IPS DF 19.7 (cell line): Measurements from ENCODE around the gene MDH2.
"Not testable (repeated sequence)": the region's sequence is repeated elsewhere in the genome, so short reads cannot be mapped to it uniquely, and the experiment has no call there.

Experiments used
- DNase-seq: peaks from one replicate; pipeline ENCODE4 v3.0.0-alpha.2; 2013; ENCODE audit warnings: low read depth, low spot score

MDH2 gene

DNA sequence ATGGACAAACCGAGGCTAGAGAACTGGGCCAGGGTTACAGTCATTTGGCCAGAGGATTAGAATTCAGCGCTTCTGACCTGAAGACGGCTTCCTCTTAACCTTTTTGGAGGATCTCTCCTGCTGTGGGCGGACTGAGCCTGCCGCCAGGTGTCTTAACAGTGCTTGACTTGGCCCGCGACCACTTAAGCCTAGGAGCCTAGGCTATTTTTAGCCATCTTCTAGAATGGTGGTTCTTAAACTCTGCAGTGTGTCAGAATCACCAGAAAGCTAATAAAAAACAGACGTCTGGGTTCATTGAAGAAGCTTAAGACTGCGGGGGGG, 722 bp downstream of the MDH2 start:
- DNase-seq: no peak

DNA sequence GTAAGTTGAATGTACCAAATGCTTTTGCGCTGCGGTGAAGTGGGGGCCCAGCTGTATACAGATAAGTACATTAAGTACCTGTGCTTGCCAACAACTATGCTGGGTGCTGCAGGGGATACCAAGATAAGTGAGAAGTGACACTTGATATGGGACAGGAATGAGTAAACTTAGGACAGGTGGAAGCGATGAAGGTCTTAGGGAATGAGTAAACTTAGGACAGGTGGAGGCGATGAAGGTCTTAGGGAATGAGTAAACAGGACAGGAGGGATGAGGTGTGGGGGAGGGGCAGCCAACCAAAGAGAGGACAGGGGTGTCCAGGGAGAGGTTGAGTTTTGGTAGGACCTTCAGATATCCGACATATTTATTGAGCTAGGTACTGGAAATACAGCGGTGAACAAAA, 1.4 kb downstream of the MDH2 start:
- no peak for DNase-seq

DNA sequence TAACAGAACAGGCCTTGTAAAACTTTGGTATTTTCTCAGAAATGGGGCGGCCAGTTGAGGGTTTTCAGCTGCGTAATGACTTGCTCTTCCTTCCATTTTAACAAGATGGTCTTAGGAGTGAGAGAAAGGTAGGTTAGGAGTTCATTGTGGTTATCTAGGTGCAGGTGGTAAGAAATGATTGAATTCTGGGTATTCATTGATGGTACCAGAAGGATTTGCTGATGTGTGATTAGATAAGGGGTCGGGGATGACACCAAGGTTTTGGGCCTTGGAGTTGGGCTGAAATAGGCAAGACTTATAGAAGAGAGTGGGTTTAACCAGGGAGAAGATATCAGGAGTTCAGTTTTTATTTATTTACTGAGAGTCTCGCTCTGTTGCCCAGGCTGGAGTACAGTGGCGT, 2.6 kb downstream of the MDH2 start:
- no peak for DNase-seq

DNA sequence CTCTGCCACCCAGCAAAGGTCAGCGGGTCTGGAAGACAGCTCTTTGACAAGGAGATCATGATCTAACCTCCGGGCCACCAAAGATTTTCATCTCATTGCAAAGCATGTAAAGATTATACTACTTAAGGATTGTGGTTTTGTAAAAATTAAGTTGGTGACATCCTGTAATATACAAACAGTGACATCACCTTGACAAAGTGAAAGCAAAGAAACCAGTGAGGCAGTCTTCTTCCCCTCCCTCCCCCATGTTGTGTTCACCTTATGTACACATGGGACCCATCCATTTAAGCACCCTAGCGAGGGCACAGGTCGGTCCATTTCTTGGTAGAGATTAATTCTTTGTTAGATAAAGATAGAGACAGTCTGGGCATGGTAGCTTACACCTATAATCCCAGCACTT, 3.9 kb downstream of the MDH2 start:
- no peak for DNase-seq

DNA sequence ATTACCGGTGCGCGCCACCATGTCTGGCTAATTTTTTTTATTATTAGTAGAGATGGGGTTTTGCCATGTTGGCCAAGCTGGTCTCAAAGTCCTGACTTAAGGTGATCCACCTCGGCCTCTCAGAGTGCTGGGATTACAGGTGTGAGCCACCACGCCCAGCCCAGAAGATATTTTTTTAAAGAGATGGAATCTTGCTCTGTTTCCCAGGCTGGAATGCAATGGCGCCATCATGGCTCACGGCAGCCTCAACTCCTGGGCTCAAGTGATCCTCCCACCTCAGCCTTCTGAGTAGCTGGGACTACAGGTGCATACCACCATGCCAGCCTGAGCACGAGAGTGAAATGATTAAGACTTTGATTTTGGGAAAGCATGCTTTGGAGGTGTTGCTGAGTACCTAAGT, 4.8 kb downstream of the MDH2 start:
- not testable (repeated sequence) for DNase-seq

DNA sequence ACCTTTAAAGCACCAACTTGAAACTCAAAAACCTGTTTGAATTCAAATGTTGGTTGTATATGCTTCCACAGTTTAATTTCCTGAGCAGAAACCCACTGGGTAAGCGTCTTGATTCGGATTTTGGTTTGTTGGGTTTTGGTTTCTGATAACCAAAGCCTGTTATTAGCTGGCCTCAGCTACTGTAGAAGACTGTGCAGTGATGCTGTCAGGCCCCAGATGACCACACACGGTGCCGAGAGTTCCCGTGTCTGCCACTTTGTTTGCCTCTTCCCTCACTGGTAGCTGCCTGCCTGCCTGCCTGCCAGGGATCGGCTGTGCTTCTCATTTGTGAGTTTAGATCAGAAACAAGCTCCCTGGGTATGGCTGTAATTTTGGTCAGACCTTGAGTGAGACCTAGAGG, 5.6 kb downstream of the MDH2 start:
- DNase-seq: no peak

DNA sequence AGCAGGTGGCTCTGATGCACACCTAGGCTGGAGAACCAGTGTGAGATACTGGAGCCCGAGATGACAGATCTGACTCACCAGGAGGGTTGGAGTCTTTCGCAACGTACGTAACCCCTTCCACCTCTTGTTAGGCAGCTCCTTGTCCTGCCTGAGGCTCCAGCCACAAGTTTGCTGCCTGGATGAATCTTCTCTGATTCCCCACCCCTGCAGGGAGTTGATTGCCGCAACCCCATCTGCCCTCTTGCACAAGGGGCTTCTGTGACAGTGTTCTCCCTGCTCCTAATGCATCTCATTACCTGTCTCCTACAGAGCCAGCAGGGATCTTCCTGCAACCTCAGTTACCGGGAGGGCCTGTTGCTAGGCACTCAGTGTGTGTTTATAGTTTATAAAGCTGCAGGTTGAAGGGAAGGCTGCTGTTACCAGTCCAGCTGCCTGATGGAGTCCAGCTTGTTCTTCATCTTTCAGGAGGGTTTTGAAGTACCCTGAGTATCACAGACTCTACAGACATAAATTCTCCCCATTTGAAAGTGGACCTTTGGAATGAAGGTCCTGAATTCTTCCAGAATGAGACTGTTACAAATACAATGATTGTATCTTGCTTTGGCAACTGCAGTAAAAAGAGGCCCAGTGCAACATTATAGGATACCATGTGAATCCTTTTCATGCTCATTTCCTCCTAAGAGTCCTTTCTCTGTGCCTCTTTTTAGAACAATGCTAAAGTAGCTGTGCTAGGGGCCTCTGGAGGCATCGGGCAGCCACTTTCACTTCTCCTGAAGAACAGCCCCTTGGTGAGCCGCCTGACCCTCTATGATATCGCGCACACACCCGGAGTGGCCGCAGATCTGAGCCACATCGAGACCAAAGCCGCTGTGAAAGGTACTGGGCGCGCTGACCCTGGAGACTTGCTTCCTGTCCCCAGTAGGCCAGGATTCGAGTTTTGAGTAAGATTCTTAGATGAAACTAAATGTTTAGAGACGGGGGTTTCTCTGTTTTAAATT, 6.5 kb downstream of the MDH2 start:
- no peak for DNase-seq

DNA sequence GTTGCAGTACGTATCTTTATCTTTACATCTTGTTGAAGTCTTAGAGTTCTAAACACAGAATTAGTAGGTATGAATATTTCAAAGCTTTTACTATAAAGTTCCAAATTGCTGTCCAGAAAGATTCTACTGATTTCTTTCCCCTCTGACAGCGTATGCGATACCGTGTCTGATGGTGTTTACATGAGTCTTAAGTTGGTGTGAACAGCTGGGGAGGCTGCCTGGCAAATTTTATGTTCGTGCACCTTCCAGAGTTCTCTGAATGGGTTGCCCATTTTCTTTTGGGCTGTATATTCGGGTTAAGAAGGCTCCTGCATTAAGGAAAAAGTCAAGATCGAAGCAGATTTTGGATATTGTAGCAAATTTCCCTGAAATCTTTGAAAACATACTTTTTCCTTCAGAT, 8.3 kb downstream of the MDH2 start:
- DNase-seq: no peak

DNA sequence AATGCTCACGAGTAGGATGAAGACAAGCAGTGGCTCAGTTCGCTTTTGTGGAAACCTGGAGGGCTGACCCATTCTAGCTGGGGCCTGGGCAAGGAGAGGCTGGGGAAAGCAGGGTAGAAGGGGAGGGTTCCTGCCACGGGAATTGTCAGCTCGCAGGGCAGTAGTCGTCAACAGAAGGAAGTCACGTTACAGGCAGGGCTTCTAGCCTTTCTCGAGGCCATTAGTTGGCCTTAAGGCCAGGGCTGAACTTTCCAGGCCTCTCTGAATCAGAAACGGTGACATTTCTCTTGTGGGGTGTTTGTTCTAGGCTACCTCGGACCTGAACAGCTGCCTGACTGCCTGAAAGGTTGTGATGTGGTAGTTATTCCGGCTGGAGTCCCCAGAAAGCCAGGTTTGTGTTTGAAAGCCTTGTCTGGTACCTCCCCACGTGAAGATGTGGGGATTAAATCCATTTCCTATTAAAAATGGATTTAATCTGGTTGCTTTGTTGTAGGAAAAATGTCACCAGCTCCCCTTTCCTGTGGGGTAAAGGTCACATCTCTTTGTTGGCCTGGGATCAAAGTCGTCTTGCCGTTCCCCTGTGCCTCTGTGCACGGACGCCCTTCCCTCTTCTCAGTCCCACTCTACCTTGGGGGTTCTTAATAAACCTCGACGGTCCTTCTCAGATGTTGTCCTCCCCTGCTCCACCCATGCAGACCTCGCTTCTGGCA, 9.4 kb downstream of the MDH2 start:
- DNase-seq: no peak

DNA sequence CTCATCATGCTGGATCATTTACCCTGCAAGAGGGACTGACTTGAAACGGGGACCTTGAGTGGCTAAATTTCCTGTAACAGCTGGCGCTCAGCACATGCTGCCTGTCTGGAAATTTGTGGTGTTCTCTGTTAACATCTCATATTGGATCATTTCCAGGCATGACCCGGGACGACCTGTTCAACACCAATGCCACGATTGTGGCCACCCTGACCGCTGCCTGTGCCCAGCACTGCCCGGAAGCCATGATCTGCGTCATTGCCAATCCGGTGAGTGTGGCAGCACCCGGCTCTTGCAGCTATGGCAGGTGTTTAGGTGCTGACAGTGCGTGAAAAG, 9.9 kb downstream of the MDH2 start:
- DNase-seq: no peak

DNA sequence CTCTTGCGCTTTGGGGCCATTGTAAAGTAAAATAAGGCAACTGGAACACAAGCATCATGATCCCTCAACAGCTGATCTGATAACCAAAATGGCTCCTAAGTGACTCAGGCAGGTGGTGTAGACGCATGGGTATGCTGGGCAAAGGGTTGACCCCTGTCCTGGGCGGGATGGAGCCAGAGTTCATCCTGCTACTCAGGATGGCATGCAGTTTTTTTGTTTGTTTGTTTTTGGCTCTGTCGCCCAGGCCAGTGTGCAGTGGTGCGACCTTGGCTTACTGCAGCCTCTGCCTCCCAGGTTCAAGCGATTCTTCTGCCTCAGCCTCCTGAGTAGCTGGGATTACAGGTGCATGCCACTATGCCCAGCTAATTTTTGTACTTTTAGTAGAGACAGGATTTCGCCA, 10.8 kb downstream of the MDH2 start:
- DNase-seq: not testable (repeated sequence)

DNA sequence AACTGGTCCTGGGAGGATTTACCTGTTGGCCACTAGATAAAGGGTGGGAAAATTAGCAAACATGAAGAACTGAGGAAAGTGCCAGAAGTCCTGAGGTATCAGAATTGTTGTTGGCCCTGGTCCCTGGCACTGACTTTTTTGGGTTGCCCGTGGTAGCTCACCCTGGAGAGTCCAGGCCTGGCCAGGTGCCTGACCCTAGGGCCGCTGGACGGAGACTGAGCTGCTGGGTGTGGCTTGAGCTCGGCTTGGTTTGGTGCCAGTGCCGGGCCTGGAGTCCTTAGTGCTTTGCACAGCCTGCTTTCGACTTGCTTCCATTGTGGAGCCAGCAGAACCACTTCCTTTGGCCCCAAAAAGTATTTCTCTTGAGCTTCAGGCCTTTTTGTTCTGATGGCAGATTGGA, 12.9 kb downstream of the MDH2 start:
- no peak for DNase-seq

DNA sequence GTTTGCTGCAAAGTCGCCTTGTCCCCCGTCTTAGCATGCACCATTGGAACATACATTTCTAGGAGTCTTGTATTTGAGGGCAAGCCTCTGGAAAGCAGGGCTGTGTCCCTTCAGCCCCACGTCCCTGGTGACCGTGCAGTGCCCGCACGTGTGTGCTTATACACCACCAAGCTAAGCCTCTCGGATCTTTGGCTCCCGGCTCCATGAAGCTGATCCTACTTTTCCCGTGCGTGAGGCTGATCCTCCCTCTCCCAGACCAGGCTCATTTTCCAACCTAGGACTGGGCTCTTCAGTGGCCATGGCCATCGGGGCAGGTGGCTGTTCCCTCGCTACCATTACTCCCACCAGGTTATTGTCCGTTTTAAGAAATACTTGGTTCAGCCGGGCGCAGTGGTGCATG, 14.3 kb downstream of the MDH2 start:
- no peak for DNase-seq

DNA sequence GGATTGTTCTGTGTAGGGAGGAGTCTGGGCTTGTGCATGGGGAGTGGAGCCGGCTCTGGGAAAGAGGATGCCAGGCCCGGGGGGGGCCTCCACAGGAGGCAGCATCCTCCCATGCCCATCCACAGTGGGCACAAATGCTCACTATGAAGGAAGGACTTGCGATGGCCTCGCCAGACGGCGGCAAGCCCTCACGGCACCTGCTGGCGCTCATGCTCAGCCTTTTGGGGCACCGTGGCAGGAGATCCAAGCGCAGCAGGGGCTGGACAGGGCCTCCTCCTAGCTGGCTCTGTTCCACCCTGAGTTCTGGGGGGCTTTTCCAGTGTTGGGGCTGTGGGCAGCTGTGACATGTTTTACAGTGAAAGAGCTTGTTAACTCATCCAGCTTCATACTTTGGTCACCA, 15.2 kb downstream of the MDH2 start:
- no peak for DNase-seq

DNA sequence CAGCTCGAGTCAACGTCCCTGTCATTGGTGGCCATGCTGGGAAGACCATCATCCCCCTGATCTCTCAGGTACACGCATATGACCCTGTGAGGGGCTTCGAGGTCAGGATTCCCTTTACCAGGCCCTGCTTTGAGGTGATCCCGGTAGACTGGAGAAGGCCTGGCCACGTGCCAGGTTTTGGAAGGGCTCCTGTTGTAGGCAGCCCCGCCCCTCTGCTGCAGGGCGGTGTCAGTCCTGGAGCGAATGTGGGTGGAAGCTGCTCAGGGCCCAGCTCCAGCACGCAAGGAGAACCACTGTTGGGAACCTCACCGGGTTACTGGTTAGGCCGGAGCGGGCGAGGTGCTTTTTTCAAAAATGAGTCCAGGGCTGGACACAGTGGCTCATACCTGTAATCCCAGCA, 15.6 kb downstream of the MDH2 start:
- no peak for DNase-seq

DNA sequence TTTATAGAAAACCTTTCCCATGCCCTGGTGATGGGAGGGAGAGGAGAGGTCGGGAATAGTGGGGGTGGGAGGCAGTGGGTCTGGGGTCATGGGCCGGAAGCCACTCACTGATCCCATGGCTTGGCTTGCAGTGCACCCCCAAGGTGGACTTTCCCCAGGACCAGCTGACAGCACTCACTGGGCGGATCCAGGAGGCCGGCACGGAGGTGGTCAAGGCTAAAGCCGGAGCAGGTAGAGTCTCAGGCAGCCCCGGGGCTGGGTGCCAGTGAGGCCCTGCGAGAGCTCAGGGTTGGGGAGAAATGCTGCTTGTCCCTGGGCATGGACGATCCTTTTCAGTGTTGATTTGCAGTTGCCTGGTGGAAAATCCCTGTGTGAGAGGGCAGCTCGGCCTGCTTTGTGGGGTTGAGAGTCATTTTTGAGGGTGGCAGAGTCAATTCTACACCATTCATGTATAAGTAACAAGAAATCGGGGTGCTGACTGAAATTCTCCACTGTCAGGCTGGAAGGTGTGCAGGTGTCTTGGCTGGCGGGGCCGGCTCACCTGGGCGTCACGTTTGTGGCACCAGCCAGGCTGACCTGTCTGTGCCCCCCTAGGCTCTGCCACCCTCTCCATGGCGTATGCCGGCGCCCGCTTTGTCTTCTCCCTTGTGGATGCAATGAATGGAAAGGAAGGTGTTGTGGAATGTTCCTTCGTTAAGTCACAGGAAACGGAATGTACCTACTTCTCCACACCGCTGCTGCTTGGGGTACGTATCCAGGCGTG, 16.5 kb downstream of the MDH2 start:
- DNase-seq: no peak

DNA sequence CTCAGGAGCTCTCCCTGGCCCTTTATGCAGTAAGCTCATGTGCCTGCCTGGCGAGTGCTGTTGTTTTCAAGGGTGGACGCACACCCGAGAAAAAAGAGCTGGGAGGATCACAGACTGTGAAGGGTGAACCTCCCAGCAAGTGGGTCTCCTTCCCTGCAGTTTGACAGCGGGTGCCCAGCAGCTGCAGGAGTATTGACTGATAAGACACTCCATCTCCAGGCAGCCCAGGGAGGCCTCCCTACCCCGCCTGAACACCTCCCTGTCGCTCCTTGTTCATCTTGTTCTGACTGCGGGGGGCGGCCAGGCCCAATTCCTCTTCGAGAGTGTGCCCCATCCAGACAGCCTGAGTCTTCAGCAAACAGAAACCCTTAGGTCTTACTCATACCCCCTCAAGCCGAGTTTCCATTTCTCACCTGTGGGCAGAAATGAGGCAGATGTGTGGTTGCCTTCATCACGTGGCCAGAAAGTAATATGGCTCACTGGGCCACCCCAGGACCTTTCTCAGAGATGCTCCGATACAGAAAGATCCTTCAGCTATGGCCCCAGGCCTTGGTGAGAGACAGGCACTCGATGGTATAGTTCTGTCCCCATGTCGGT, 17.2 kb downstream of the MDH2 start:
- DNase-seq: no peak

DNA sequence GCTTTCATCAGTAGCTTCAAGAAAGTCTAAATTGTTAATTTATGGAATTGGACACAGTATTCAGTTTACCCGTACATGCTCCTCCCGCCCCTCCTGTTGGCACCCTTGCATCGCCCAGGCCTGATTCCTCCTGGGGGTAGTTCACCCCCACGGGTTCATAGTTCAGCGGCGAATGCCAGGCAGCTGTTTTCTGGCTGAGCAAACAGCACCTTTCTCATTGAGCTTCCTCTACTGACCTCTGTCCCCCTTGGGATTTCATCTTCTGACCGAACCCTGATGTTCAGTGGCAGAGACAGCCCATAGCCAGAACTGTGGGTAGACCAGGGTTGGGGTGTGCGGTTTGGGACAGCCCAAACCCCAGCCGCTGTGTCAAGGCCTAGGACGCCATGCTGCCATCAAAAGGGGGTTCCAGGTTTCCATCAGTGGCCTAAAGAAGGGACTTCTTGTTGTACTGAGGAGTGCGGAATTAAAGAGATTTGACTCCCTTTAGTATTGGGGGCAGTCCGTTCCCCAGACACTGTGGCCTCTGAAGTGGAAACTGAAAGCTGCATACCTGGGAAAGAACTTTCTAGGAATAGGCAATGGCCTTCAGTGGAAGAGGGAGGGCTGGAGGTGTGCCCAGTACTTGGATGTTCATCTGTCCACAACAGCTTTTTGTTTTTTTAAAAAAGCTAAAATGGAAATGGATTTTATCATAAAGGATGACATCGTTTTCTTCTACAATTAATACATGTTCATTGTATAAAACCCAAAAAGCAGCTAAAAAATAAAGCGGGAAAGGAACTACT, 19.0 kb downstream of the MDH2 start:
- no peak for DNase-seq

DNA sequence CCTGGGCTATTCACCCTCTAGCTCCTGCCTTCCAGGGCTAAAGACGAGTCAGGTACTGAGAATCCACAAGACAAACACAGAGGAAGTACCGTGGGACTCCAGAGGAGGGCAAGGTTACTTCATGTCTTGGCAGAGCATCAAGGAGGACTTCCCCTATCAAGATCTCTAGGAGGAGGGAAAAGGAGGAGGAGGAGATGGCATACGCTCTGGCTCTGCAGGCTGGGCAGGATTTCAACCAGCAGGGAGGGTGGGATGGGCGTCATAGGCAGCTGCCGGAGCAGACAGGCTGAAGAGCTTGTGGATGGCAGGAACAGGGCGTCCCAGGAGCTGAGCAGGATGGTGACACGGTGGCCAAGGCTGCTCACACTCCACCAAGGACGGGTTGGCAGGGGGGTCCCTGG, 21.3 kb downstream of the MDH2 start:
- DNase-seq: no peak

DNA sequence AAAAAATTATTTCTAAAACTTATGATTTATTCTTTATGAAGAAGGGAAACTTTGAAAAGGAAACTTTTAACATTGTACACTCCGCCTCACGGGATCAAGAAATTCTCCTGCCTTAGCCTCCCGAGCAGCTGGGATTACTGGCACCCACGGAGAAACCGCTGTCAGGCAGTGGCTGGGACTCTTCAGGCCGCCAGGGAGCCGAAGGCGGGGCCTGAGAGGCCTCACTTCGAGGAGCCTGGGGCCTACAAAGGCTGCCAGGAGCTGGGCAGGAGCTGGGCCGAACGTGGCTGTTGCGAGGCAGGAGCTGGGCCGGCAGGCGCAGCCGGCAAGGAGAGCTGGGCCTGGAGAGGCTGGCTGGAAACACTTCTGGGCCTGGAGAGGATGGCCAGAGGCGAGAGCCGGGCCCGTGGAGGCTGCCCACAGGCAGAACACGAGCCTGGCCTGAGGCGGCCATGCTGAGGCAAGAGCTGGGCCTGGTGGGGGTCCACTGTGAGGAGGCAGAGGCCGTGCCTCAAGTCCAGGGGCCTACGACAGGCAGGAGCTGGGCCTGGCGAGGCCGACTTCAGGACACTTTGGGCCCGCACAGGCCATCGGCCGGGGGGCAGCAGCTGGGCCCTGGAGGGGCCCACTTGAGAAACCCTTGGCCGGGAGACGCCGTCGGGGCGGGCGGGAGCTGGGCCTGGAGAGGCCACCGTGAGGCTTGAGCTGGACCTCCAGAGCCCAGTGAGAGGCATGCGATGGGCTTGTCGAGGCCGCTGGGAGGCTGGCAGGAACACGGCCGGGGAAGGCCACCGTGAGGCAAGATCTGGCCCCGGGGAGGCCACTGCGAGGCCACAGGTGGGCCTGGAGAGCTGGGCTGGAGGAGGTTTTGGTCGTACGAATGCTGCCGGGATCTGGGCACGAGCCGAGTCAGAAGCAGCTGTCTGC, 23.7 kb downstream of the MDH2 start:
- no peak for DNase-seq
